HG03097 (cell line): ENCODE measurements around the gene EIPR1.
"Not testable (repeated sequence)": the region's sequence is repeated elsewhere in the genome, so short reads cannot be mapped to it uniquely, and the experiment has no call there.

ENCODE experiments used
- ATAC-seq: cut with Tn5 transposase; IDR thresholded peaks from one replicate; pipeline ENCODE4 v1.9.1; 2021; ENCODE audit not compliant: unreplicated experiment, low FRiP score

Gene EIPR1

DNA sequence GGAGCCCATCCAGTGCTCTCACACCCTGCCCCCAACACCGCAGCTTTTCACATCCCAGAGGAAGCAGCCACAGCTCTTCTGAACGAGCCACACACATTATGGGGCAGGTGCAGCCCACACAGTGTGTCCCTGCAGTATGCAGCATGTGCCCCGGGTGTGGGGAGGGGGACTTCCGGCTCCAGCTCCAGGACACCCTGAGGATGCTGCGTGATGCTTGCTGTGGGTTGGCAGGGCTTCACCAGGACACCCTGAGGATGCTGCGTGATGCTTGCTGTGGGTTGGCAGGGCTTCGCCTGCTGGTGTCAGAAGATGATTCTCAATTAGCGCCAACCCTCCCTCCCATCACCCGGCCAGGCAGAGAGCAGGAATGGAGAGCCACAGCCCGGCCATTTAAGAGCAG is 193.9 kb downstream of the EIPR1 start:
- no peak for ATAC-seq

DNA sequence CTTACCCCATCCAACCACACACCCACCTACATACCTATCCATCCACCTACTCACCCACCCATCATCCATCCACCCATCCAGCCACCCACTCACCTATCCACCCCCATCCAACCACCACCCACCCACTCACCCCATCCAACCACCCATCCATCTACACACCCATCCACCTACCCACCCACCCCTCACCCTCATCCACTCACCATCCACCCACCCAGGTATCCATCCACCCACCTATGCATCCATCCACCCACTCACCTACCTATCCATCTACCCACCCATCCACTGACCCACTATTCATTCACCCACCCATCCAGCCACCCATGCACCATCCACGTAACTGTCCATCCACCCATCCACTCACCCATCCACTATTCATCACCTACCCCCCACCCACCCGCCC is 194.8 kb downstream of the EIPR1 start:
- ATAC-seq, result no peak

DNA sequence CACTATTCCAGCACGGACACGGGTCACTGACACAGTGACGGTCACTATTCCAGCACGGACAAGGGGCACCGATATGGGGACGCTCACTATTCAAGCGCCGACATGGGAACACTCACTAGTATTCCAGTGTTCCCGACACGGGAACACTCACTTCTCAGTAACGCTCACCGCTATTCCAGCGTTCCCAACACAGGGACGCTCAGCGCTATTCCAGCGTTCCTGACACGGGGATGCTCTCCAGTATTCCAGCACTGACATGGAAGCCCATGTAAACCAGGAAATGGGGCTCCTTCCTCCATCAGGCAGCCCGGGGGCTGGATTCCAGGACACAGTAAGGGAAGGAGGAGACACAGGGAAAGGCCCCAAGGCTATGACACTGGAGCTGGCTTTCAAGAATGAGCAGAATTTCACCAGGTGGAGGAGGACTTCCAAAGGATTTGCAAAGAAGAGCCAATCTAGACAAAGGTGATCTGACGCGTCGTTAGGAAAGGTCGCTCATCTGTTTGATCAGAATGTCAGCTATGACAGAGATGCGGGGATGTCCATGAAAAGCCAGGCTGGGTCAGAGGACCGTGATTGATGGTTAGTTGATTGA is 196.1 kb downstream of the EIPR1 start:
- no peak for ATAC-seq

DNA sequence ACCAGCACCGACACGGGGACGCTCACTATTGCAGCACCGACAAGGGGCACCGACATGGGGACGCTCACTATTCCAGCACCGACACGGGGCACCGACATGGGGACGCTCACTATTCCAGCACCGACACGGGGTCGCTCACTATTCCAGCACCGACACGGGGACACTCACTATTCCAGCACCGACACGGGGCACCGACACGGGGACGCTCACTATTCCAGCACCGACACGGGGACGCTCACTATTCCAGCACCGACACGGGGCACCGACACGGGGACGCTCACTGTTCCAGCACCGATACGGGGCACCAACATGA is 196.8 kb downstream of the EIPR1 start:
- not testable (repeated sequence) for ATAC-seq

DNA sequence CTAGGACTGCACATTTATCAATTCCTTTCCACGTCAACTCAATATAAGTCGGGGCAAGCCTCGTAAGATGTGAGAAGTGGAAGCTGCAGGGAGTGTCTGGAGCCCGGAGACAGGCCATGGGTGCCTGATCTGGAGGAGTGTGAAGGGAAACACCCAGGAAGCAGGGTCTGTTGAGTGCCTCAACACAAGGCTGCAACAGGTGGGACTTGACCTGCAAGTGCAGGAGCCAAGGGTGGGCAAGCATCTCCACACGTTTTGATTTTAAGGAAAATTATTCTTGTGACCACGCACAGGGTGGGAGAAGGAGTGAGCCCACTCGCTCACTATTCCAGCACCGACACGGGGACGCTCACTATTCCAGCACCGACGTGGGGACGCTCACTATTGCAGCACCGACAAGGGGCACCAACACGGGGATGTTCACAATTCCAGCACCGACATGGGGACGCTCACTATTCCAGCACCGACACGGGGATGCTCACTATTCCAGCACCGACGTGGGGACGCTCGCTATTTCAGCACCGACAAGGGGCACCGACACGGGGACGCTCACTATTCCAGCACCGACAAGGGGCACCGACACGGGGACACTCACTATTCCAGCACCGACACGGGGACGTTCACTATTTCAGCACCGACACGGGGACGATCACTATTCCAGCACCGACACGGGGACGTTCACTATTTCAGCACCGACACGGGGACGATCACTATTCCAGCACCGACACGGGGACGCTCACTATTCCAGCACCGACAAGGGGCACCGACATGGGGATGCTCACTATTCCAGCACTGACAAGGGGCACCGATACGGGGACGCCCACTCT is 197.3 kb downstream of the EIPR1 start:
- no peak for ATAC-seq

DNA sequence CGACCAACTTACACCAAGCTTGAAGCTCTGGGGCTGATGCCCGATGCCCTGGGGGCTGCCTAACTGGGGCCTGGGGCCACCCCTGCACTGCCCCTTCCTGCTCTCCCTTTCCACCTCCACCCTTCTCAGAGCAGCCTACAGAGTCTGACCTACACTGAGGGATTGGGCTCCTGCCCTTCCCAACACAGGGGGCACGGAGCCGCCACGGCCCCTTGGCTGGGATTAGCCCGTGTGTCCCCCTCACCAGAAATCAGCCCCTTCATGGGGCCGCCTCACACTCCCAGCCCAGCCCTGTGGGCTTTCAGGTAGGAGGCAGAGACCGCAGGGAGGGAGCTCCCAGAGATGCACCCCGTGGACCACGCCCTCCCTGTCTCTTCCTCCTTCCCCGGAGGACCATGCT is 198.0 kb downstream of the EIPR1 start:
- no peak for ATAC-seq

DNA sequence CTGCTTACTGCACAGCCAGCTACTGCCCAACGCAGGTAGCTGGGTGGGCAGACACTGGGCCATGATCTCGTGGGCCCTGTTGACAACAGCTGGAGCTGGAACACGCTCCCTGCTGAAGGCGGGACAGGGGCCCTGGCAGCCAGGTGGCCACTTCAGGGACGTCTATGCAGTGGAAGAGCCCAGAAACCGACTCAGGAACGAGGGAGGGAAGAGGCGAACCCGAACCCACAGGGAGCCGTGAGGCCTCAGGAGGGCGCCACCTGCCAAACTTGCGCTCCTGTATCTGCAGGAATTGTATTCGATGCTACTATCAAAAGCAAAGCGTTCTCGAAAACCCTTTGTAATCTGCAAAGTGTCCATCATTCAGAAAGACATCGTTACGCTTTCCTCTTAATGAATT is 198.4 kb downstream of the EIPR1 start:
- ATAC-seq, result no peak

DNA sequence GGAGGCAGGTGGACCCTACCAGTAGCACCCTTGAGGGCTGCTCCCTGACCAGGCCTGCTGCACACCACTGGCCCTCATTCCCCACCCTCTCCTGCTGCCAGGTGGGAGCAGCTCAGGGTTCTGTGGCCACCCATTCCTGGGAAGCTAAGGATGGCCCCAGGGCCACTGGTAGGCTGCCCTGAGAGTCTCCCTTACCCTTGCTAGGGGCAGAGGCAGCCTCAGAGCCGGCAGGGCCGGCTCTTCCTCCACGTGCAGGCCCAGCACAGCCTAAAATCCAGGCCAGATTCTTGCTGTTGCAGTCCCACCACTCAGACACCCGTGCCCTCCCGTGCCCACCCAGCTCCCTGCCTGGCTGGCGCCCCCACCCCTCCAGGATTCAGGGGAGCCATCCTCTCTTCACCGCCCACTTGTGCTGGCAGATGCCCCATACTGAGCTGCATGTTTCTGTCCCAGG is 199.0 kb downstream of the EIPR1 start:
- ATAC-seq, result no peak

DNA sequence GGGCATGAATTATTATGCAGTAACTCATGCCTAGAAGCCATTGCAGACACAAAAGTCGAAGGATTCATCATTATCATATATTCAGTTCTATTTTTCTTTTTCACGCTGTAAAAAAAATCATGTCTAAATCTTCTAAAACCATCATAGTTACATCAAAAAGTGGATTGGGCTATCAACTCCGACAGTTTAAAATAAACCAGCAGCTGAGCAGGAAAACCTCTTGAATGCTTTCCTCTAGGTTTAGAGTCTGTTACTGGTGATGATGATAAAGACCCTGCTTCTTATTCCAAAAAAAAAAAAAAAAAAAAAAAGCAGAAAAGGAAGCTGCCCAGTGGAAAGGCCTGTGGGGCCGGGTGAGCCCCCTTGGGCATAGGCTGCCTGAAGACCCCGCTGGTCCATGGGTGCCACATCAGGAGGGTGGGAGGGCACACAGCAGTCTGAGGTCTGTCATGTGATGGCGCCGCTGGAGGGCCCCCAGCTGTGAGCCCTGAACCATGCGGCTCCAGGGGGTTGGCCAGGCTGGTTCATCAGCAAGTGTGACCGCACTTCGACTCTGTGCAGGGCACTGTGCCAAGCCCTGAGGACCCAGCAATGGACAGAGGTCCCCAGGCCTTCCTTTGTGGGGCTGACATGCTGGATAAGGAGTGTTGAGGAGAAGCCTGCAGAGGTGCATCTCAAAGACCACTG is 199.6 kb downstream of the EIPR1 start:
- no peak for ATAC-seq

DNA sequence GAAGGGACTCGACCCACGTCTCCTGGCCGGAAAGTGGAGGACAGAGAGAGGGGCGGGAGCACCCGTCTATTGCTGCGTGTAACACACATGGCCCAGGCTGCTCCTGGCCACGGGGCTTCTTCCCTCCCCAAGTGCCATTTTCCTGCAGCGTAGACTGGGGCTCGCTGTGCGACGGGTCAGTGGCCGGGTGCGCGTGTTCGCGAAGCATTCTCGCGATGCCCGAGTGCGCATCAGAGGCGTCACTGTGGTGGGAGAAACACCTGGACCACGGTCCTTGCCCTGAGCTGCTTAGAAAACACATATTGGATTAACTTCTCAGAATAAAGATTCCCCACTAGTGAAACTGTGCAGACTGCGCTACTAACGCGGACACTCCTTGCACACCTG is 200.8 kb downstream of the EIPR1 start:
- no peak for ATAC-seq

DNA sequence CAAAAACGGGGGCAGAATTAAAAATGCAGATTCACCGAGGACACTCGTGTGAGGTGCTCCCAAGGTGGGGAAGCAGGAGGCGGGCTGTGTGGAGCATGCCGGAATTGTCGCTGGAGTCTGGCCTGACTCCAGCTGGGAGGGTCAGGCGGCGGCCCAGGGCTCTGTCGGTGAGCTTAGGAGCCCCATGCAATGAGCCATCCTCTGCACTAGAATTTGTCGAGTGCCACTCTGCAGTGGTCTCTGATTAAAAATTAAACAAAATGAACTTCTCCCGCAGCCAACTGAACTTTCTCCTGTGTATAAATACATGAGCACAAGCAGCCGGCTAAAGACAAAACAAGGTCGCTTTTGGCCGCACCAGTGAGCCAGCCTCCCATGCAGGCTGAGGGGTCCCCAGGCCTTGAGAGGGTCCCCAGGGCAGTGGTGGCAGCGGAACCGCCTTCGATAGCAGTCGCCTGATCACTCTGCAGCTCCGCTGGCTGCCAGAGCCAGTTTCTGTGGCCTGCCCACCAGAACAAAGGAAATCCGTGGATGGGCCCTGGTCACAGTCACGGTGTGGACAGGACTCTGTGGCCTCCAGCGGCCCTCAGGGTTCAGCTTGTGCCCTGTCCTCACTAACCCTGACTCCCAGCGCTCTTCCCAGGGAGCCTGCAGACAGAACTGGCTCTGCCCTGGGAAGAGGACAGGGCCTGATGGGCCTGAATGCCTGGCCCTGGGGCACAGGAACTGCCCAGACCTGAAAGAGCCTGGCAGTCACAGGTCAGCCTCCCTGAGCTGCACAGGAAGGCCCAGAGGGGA is 201.3 kb downstream of the EIPR1 start:
- ATAC-seq, result no peak

DNA sequence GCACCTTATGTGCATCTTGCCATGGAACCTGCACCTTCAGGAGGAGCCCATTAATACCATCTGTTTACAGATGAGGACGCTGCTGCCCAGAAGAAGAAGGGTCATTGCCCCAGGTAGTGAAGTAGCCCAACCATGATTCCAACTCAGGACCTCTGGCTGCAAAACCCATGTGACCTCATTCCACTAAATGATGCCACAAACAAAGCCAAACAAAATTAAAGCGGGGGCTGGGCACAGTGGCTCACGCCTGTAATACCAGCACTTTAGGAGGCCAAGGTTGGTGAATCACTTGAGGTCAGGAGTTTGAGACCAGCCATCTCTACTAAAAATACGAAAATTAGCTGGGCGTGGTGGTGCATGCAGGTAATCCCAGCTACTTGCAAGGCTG is 202.1 kb downstream of the EIPR1 start:
- ATAC-seq, result no peak

DNA sequence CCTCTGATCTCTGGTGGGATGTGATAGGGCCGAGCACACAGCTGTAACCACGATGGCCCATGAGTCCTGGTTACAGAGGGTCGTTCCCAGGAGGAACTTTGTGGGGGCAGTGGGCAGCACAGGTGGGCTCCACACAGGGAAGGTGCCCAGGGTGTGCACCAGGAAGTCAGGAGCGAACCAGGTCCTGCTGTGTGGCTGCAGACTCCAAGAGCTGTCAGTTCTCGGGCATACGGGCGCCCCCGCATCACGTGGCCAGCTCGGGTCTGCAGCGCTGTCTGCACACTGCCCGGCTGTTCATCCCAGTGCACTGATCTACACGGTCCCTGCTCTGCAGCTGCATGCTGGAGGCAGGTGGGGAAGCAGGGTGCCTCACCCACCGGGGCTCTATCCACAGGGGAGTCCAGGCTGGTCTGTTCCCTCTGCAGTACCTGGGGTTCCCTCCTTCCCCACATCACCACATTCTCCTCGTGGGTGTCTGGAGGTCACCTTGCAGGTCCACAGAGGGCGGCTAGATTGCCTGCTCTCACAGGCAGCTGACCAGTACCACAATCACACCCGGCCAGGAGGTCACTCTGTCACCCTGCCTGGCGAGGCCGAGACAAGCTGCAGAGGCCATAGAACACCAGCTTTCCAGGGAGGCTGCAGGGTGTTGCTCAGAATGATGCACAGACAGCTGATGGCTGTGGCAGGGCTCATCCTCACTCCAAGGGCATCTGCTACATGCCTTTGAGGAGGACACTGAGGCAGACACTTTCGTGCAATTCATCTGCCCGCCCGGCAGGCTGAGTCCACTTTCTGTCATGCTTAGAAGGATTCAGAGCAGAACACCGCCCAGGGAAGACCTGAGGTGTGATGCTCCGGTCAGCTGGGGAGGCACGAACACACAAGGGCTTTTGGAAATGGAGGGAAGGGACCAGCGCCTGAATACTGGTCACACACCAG is 202.7 kb downstream of the EIPR1 start:
- no peak for ATAC-seq

DNA sequence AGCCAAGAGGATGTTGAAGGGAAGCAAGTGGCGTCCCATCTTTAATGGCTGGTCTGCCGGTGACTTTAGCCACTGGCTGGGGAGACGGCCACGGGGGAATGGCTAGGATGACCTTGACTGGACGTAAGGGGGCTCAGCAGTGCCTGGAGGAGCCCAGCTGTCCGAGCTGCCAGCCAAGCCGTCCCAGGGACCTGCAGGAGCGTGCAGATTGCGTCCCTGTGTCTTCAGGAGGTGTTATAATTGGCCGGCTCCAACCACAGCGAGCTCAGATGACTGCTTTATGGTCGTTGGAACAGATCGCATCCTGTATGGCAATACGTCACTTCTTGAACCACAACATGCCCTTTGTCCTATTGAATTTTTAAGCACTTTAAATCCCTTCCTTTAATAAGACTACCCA is 204.6 kb downstream of the EIPR1 start:
- ATAC-seq, result no peak

DNA sequence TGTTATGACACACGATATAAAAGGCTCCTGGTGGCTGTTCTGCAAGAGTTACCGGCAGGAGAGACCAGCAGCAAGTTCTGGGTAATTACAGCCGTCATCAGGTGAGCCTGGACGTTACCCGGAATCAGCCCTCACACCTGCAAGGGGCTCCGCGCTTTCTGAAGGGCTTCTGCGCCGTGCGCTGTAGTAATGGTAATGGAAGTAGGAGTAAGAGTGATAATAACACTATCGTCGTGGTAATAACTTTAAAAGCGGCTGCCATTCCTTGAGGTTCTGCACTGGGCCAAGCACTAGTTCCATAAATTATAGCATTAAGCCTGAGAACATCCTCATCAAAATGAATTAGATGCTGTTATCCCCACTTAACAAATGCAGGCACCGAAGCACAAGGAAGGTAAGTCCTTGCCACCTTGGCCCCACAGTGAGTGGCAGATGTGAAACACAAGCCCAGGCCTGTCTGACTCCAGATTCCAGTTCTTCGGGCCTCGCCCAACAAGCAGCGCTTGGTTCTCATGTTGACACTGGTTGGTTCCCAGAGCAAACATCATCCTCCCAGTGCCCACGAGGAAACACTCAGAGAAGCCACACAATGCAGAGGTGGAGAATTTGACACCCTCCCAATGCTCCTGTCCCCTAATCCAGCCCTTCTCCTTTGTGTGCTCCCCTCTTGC is 205.2 kb downstream of the EIPR1 start:
- ATAC-seq, result no peak

DNA sequence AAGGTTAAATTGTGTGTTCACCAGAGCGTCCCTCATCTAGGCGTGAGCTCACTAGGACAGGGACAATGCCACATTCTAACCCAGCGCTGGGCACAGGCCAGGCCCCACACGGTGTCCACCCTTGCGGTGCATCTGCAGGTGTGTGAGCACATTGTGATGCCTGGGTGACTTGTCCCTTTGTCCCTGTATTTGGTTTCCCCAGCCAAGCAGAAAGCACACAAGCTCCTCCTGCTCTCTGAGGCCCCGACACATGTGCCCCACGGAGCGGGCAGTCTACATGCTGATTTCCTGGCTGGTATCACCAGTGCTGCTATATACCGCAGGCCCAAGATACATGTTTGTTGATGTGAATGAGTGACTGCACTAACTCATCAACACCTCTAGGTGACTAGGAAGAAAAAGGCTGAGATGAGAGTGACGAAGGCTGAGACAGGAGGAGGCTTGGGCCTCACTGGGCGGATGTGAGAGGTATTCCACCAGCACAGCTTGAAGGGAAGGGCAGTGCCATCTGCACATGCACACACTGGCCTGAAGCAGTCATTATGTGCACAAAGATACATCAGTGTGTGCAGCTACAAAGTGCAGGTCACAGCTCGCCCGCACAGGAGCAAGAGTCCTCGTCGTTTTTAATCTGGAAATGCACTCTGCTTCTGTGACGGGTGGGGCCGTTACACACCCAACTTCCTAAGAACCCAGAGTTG is 205.9 kb downstream of the EIPR1 start:
- ATAC-seq, result no peak

DNA sequence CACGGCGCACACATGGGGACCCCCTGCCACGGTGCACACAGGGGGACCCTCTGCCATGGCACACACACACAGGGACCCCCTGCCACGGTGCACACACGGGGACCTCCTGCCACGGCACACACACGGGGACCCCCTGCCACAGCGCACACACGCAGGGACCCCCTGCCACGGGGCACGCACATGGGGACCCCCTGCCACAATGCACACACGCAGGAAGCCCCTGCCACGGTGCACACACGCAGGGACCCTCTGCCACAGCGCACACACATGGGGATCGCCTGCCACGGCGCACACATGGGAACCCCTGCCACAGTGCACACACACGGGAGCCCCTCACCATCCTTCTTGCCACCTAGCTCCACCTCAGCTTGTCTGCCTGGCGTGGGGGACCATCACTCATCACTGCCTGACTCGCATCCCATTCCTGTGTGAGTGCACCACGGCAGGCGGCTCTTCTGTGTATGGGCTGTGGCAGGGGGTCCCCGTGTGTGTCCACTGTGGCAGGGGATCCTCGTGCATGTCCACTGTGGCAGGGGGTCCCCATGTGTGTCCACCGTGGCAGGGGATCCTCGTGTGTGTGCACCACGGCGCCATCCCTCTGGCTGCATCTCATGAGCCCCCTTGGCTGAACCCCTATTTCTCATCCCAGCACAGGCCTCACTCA is 206.7 kb downstream of the EIPR1 start:
- no peak for ATAC-seq

DNA sequence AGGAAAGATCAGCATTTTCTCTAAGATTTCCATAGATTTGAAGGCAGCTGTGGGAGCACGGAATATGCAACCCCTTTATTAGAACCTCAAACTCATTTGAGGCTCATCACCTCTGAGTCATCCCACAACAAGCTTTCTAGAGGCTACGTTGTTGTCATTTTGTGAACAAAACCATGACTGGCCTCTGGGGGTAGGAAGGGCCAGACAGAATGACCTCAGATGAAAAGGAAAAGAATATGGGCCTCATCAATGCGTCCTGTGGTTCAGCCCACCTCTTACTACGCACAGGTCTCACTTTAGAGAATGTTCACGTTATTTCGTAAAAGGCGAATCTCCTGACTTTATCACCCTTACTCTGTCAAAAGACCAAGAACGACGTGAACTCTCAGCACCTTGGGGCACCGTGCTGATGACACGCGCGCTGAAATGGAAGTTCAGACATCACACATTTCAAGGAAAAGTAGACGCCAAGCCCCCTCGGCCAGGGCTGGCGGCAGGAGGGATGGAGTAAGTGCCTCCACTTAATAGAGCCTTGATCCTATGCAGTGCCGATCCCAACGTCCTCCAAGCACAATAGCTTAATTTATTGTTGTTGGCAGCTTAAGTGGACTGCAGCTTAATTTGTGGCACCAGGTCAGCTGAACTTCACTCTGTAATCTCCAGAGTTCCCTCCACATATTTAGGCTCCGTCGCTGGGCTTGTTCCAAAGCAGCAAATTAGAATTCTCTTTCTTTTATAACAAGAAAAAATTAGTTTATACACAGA is 208.3 kb downstream of the EIPR1 start:
- no peak for ATAC-seq
